A549 (cell line): ENCODE measurements around the gene HIF1AN. TPM values are rescaled to one million over a fixed set of nuclear protein-coding genes. Genes with fewer than 3 reads are reported as not detected.

Experiments
- ATAC-seq, 2 experiments: fragments of 200-7000 bp in 1 of 2; fragments of >200 bp in 1 of 2; cut with Nextera tagmentation in 1 of 2; cut with Tn5 transposase in 1 of 2; 3 replicates each; pipeline versions ENCODE4 v1.8.0 to v1.9.1; 2018 to 2020; ENCODE audit warnings: mild to moderate bottlenecking in 1 of 2, moderate library complexity in 1 of 2
- CTCF ChIA-PET: fragments of 300-600 bp; sonication (Branson Sonifier 250); formaldehyde crosslinking; extraction: SDS; loops from one replicate; lab custom pipeline; 2021; ENCODE audit warnings: antibody characterized with exemption, inconsistent platforms; lab: Yijun Ruan, JAX
- POLR2A ChIA-PET: fragments of 350-600 bp; formaldehyde crosslinking; extraction: SDS; loops from one replicate; lab custom pipeline; 2021; ENCODE audit warnings: antibody characterized with exemption, inconsistent platforms; lab: Yijun Ruan, JAX
- DNase-seq, 2 experiments: peaks; one replicate each; pipeline versions ENCODE4 v3.0.0 to v3.0.0-alpha.2; 2011 to 2016; ENCODE audit warnings: low read depth in 1 of 2, low spot score in 1 of 2
- FAIRE-seq: peaks from 2 replicates; lab custom pipeline; 2011; peaks lifted over from hg19 to GRCh38; lab: Jason Lieb, UNC
- H3K27ac ChIP-seq, 2 experiments: fragments of >200 bp; sonication (Bioruptor Twin); formaldehyde crosslinking; 3 replicates each; pipeline ENCODE4 v1.5.1; 2016 to 2017
- H3K4me1 ChIP-seq: fragments of >200 bp; sonication (Bioruptor Twin); formaldehyde crosslinking; 3 replicates; pipeline ENCODE4 v1.6.1; 2016
- H3K4me2 ChIP-seq: fragments of >200 bp; sonication (Bioruptor Twin); formaldehyde crosslinking; 3 replicates; pipeline ENCODE4 v1.6.1; 2016
- H3K4me3 ChIP-seq: fragments of >200 bp; sonication (Bioruptor Twin); formaldehyde crosslinking; 3 replicates; pipeline ENCODE4 v1.5.1; 2016
- H3K9me3 ChIP-seq: fragments of >200 bp; sonication (Bioruptor Twin); formaldehyde crosslinking; 3 replicates; pipeline ENCODE4 v1.6.1; 2016
- BCL3 ChIP-seq: fragments of >200 bp; sonication (Bioruptor Twin); formaldehyde crosslinking; IDR thresholded peaks from 3 replicates; pipeline ENCODE4 v1.6.1; 2016
- CBX2 ChIP-seq: fragments of 200-600 bp; sonication (generic); IDR thresholded peaks from 2 replicates; pipeline ENCODE4 v1.6.1; 2016; ENCODE audit warnings: low read depth, mild to moderate bottlenecking, borderline replicate concordance
- CBX8 ChIP-seq: fragments of 200-600 bp; sonication (generic); IDR thresholded peaks from 2 replicates; pipeline ENCODE4 v1.6.1; 2016
- CEBPB ChIP-seq, 2 experiments: fragments of >200 bp in 1 of 2; sonication (Bioruptor Twin) in 1 of 2; formaldehyde crosslinking in 1 of 2; IDR thresholded peaks; 2 replicates each; pipeline ENCODE4 v1.6.1; 2012 to 2016
- CHD4 ChIP-seq: fragments of 200-600 bp; sonication (generic); IDR thresholded peaks from 2 replicates; pipeline ENCODE4 v1.6.1; 2016; ENCODE audit warnings: antibody characterized with exemption, mild to moderate bottlenecking, borderline replicate concordance
- CTCF ChIP-seq: fragments of >200 bp; sonication (Bioruptor Twin); formaldehyde crosslinking; IDR thresholded peaks from 3 replicates; pipeline ENCODE4 v1.5.1; 2016
- EHF ChIP-seq: fragments of 250-450 bp; sonication (Bioruptor Pico); IDR thresholded peaks from 2 replicates; pipeline ENCODE4 v1.5.0; 2020; ENCODE audit warnings: mild to moderate bottlenecking
- EHMT2 ChIP-seq: fragments of 200-600 bp; sonication (generic); IDR thresholded peaks from 2 replicates; pipeline ENCODE4 v1.6.1; 2016; ENCODE audit warnings: antibody characterized with exemption, low read depth, mild to moderate bottlenecking, moderate library complexity
- EP300 ChIP-seq, 2 experiments: fragments of >200 bp; sonication (Bioruptor Twin); formaldehyde crosslinking; IDR thresholded peaks; 2 replicates in 1 of 2; 3 replicates in 1 of 2; pipeline ENCODE4 v1.6.1; 2016 to 2017
- ESRRA ChIP-seq: fragments of 150-350 bp; IDR thresholded peaks from 2 replicates; pipeline ENCODE4 v1.6.1; 2014; ENCODE audit warnings: mild to moderate bottlenecking, low read length, borderline replicate concordance
- FOSB ChIP-seq: fragments of 250-450 bp; sonication (Bioruptor Pico); IDR thresholded peaks from 2 replicates; pipeline ENCODE4 v1.5.0; 2020; ENCODE audit warnings: mild to moderate bottlenecking, moderate library complexity
- FOSL2 ChIP-seq, 2 experiments: fragments of 450-650 bp in 1 of 2; fragments of >200 bp in 1 of 2; sonication (Bioruptor Twin) in 1 of 2; formaldehyde crosslinking; IDR thresholded peaks; 2 replicates each; pipeline versions ENCODE4 v1.5.0 to v1.6.1; 2016 to 2020; ENCODE audit warnings: mild to moderate bottlenecking in 1 of 2, moderate library complexity in 1 of 2
- HDAC2 ChIP-seq: fragments of 200-600 bp; sonication (generic); IDR thresholded peaks from 2 replicates; pipeline ENCODE4 v1.6.1; 2016
- HES2 ChIP-seq: fragments of >200 bp; sonication (Bioruptor Twin); formaldehyde crosslinking; IDR thresholded peaks from 2 replicates; pipeline ENCODE4 v1.6.1; 2016
- HOXB5 ChIP-seq: fragments of 250-450 bp; sonication (Bioruptor Pico); IDR thresholded peaks from 2 replicates; pipeline ENCODE4 v1.5.0; 2020; ENCODE audit warnings: mild to moderate bottlenecking, moderate library complexity
- JUN ChIP-seq, 2 experiments: fragments of >200 bp; sonication (Bioruptor Twin); formaldehyde crosslinking; IDR thresholded peaks; 2 replicates in 1 of 2; 3 replicates in 1 of 2; pipeline ENCODE4 v1.6.1; 2016 to 2017
- MYC ChIP-seq: IDR thresholded peaks from 2 replicates; pipeline ENCODE4 v1.6.1; 2012; ENCODE audit warnings: mild to moderate bottlenecking, inconsistent platforms, low read length, improper control_type of control experiment, borderline replicate concordance
- NFE2L2 ChIP-seq: fragments of 150-350 bp; conservative IDR thresholded peaks from 2 replicates; pipeline ENCODE4 v1.6.1; 2014; ENCODE audit warnings: low read length
- NR3C1 ChIP-seq: fragments of >200 bp; sonication (Bioruptor Twin); formaldehyde crosslinking; IDR thresholded peaks from 3 replicates; pipeline ENCODE4 v1.6.1; 2017
- RAD21 ChIP-seq, 2 experiments: fragments of >200 bp in 1 of 2; sonication (Bioruptor Twin) in 1 of 2; formaldehyde crosslinking in 1 of 2; IDR thresholded peaks in 1 of 2; conservative IDR thresholded peaks in 1 of 2; 2 replicates in 1 of 2; 3 replicates in 1 of 2; pipeline ENCODE4 v1.6.1; 2012 to 2018; ENCODE audit warnings: inconsistent platforms in 1 of 2
- RARB ChIP-seq: fragments of 250-450 bp; sonication (Bioruptor Pico); IDR thresholded peaks from 2 replicates; pipeline ENCODE4 v1.8.0; 2021; ENCODE audit warnings: mild to moderate bottlenecking, moderate library complexity
- RFX5 ChIP-seq: fragments of 450-650 bp; IDR thresholded peaks from 2 replicates; pipeline ENCODE4 v1.7.1; 2014; ENCODE audit warnings: antibody characterized with exemption, mild to moderate bottlenecking, moderate library complexity
- RNF2 ChIP-seq: fragments of 200-600 bp; sonication (generic); IDR thresholded peaks from 2 replicates; pipeline ENCODE4 v1.6.1; 2016; ENCODE audit warnings: low read depth, mild to moderate bottlenecking, antibody characterized with exemption, moderate library complexity, borderline replicate concordance
- SMC3 ChIP-seq: fragments of >200 bp; sonication (Bioruptor Twin); formaldehyde crosslinking; IDR thresholded peaks from 3 replicates; pipeline ENCODE4 v1.6.1; 2018; ENCODE audit warnings: inconsistent platforms
- TFCP2L1 ChIP-seq: fragments of 250-450 bp; sonication (Bioruptor Pico); IDR thresholded peaks from 2 replicates; pipeline ENCODE4 v1.5.0; 2021; ENCODE audit warnings: mild to moderate bottlenecking
- TP53 ChIP-seq: fragments of 250-450 bp; sonication (Bioruptor Pico); IDR thresholded peaks from 2 replicates; pipeline ENCODE4 v1.5.0; 2021; ENCODE audit warnings: mild to moderate bottlenecking, moderate library complexity
- ZNF302 ChIP-seq: fragments of 250-450 bp; sonication (Bioruptor Pico); IDR thresholded peaks from 2 replicates; pipeline ENCODE4 v1.9.0; 2021; ENCODE audit warnings: inconsistent platforms, mild to moderate bottlenecking, moderate library complexity
- WGBS: methylation state at CpG from one replicate; pipeline ENCODE4 v1.1.6; 2017; ENCODE audit errors: missing lambda C conversion rate; 5-methylcytosine and 5-hydroxymethylcytosine counted together
- polyA plus RNA-seq, 4 experiments: library from polyadenylated mRNA; depleted of rRNA in 3 of 4; stranded (reverse); fragments of >200 nt; fragmentation: RNase III in 1 of 4; extraction: RNeasy Plus Mini Kit Qiagen cat#74134 plus additional on column Dnase treatment in 1 of 4; gene quantifications; 2 replicates in 3 of 4; 3 replicates in 1 of 4; pipeline ENCODE4 v1.2.3, GENCODE V29; 2011 to 2017

Gene HIF1AN
- polyA plus RNA-seq, 2 of the 4 experiments (the other 2 are of a cell fraction) = 15.3 to 21.6 TPM

DNA sequence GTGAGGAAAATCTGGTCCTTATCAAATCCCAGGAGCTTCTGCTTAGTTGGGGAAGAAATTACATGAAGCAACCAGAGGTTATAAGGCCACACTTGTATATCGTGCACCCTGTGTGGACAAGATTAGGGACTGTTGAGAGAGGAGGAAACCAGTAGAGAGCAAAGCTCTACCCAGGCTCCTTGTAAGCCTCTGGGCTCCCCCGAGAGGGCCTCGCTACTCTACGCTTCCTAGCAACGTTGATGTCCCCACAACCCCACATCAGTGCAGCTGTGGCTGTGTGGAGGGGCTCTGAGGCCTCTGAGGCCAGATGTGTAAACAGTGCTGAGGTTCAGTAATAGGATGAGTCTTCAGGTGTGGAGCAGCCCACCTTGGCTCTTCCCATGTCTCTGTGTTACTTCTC lies 16.0 kb downstream of the HIF1AN start:
- TF ChIP-seq MYC (no peak), EHMT2 (no peak), HES2 (no peak), TFCP2L1 (CRISPR knock-in tag) (no peak), SMC3 (no peak), RNF2 (no peak), CBX2 (no peak), NR3C1 (no peak), ESRRA (no peak), BCL3 (no peak), CBX8 (no peak), EP300 (IDR thresholded peaks at IDR 0.05) (no peak), HOXB5 (no peak), RARB (CRISPR knock-in tag) (no peak), HDAC2 (no peak), NFE2L2 (no peak), CHD4 (no peak), FOSL2 (IDR thresholded peaks at IDR 0.05) (no peak), FOSL2 (CRISPR knock-in tag; IDR thresholded peaks at IDR 0.05) (no peak), ZNF302 (no peak), RAD21 (conservative IDR thresholded peaks at IDR 0.05 in 1 of 2, IDR thresholded peaks at IDR 0.05 in 1 of 2) (no peak)
- TF ChIP-seq, all 56 proteins: peak for 0
- Histone ChIP-seq H3K9me3 (no peaks in the 10 kb centered on the region), H3K27ac (no peak overlapping the region), H3K4me1 (peaks cover 6% of the 10 kb centered on the region; the same call in 1 of the 3 replicates), H3K4me2 (no peak overlapping the region), H3K4me3 (no peak overlapping the region)
- POLR2A ChIA-PET = interaction anchor here (1.9 kb wide), 1 partner anchor 16 kb away, joined by 6 read pairs; the partner anchor contains the start of gene HIF1AN
- ATAC-seq (no peak), DNase-seq (no peak), FAIRE-seq (no peak)
- CTCF ChIA-PET = interaction anchor here (1.0 to 10.0 kb wide), 8 partner anchors 11 to 327 kb away, joined by 3 to 82 read pairs (median 8); partner anchors contain the start of gene HIF1AN
- 93% methylated on average over 5 of the region's 5 CpGs for WGBS

DNA sequence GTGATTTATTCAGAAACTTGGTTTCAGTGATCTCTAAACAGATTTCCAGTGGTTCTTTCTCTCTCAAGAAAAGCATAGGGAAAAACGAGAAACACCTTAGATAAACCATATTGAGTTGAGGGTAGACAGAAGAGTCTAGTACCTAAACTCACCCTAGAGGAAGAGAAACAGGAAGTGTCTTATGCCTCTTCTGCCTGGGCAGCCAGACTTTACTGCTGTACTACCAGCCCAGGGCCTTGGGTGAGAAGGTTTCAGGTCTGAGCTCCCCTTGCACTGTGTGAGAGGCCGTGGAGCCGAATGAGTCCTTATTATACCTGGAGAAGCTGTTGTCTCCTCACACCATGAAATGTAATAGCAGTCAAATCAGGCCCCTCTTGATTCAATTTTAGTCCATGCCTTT lies 18.2 kb downstream of the HIF1AN start:
- WGBS = 92% methylated on average over 3 of the region's 3 CpGs
- TF ChIP-seq RFX5 = no peak
- TF ChIP-seq NFE2L2 = no peak
- no peak for TF ChIP-seq EHF (CRISPR knock-in tag)
- no peak for TF ChIP-seq RNF2
- no peak for TF ChIP-seq MYC
- no peak for TF ChIP-seq FOSB (CRISPR knock-in tag)
- TF ChIP-seq SMC3 = no peak
- no peak for TF ChIP-seq RARB (CRISPR knock-in tag)
- TF ChIP-seq RAD21 (conservative IDR thresholded peaks at IDR 0.05 in 1 of 2, IDR thresholded peaks at IDR 0.05 in 1 of 2) = no peak
- TF ChIP-seq HOXB5 = no peak
- TF ChIP-seq CTCF = no peak
- no peak for TF ChIP-seq CEBPB (IDR thresholded peaks at IDR 0.05)
- no peak for TF ChIP-seq JUN (IDR thresholded peaks at IDR 0.05)
- no peak for TF ChIP-seq FOSL2 (IDR thresholded peaks at IDR 0.05)
- TF ChIP-seq FOSL2 (CRISPR knock-in tag; IDR thresholded peaks at IDR 0.05) = no peak
- TF ChIP-seq CHD4 = no peak
- TF ChIP-seq TP53 (CRISPR knock-in tag) = no peak
- H3K27ac ChIP-seq = no peak overlapping the region
- ATAC-seq (no peak), DNase-seq (no peak), FAIRE-seq (no peak)
- no peak overlapping the region for H3K4me2 ChIP-seq
- H3K4me3 ChIP-seq = no peak overlapping the region
- ChIA-PET POLR2A (no interaction called here), CTCF (interaction anchor here (0.6 to 10.0 kb wide), 5 partner anchors 9 to 325 kb away, joined by 3 to 82 read pairs (median 8); partner anchors contain the start of gene HIF1AN)
- peaks cover 6% of the 10 kb centered on the region; the same call in 1 of the 3 replicates for H3K4me1 ChIP-seq
- H3K9me3 ChIP-seq = no peaks in the 10 kb centered on the region
